CD4-positive, alpha-beta T cell treated with Interleukin-10 for 1 hour (primary cell): ENCODE measurements around the gene SLC5A6.
A peak's percentile ranks its signal among the peaks of the same experiment; 100 is the strongest.

Experiments
- DNase-seq: peaks from one replicate; pipeline ENCODE4 v3.0.0-alpha.2; 2020

SLC5A6 gene

GRCh38 chr2:27211943-27212625 lies at the start of gene SLC5A6, which contains the start of gene ATRAID:
SLC5A6 (minus strand) TSS chr2:27212268; CDS start chr2:27207650, 4,618 bp downstream.
ATRAID (plus strand) TSS chr2:27212041; CDS start chr2:27212369, 328 bp downstream.
- peak; percentile 90 for DNase-seq

- no peak for DNase-seq
These were observed 49.3 kb upstream of the SLC5A6 start for GRCh38 chr2:27261241-27261925.

DNA sequence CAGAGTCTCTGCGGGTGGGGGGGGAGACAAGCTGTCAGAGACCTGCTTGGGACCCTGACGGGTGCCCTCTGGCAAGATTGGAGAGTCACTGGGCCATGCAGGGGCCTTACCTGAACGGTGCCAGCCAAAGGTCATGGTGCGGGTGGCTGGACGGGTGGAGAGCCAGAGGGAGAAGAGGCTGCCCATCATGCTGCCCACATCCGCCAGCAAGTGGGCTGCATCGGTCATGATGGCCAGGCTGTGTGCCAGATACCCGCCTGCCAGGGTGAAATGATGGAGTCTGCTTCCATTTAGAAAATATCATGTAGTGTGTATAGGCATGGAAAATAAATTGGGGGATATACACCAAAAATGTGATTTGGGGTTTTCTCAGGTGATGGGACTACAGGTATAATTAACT lies 46.0 kb upstream of the SLC5A6 start:
- DNase-seq: no peak

GRCh38 chr2:27256855-27257454 lies 44.9 kb upstream of the SLC5A6 start:
- no peak for DNase-seq

- DNase-seq: no peak
These were observed 43.6 kb upstream of the SLC5A6 start for GRCh38 chr2:27255660-27256059.

DNA sequence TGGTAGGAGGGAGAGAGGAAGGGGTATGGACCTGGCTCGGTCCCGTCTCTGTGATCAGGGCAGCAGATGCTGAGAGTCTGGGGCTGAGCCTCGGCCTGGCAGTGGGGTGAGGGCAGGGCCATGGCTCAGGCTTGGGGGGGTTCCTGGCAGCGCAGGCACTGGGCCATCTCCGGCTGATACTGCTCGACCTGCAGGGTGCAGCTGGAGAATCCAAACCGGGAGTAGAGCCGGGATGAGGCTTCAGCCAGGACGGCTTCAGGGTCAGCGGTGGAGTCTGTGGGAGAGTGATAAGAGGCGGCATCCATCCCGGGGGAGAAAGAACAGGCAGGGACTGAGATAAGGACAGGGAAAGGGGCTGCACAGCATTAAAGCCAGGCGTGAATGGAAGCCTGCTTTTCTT lies 43.1 kb upstream of the SLC5A6 start:
- DNase-seq: no peak

DNA sequence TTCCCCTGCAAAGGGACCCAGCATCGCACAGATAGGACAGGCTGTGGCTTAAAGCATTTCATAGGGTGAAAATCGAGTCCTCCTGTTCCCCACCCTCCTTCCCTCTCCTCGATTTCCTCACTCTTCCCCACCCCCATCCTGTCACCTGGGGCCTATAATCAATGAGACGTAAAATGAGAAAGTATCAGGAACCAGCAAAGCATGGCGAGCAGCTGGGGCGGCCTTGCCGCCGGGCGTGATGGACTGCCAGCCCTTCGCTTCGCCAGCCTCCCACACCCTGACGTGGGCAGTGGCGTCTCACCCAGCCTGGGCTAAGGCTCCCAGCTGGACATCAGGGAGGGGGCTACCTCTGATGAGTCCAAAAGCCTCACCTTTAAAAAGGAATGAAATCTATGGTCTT lies 39.7 kb upstream of the SLC5A6 start:
- DNase-seq: no peak

DNA sequence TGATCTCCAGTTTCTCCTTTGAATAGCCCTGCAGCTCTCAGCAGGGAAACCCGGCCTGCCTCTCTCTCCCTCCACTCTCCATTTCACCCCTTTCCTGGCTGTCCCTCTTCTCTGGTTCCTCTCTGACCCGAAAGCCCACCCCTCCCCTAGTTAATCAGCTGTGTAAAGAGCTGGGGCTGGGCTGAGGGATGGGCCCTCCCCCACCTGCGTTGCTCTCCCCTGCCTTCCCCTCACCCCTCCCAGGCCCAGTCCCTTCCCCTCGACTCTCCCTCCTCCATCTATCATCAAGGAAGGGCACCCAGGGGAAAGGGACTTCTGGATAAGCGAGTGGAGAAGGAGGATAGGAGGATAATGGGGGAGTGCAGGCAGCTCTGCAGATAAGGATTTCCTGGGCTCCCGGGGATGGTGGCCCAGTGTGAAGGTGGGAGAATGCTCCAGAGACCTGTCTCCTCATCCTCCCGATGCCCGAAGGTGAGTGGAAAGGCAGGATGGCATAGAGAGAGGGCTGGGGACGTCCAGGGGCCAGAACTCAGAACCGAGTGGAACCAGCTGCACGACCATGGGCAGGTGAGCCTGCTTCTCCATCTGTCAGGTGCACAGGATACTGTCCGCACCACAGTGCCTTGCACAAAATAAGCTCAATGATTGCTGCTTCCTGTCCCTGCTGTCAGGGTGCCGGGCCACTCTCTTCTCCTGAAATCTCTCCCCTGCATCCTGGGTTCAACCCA lies 38.7 kb upstream of the SLC5A6 start:
- no peak for DNase-seq

DNA sequence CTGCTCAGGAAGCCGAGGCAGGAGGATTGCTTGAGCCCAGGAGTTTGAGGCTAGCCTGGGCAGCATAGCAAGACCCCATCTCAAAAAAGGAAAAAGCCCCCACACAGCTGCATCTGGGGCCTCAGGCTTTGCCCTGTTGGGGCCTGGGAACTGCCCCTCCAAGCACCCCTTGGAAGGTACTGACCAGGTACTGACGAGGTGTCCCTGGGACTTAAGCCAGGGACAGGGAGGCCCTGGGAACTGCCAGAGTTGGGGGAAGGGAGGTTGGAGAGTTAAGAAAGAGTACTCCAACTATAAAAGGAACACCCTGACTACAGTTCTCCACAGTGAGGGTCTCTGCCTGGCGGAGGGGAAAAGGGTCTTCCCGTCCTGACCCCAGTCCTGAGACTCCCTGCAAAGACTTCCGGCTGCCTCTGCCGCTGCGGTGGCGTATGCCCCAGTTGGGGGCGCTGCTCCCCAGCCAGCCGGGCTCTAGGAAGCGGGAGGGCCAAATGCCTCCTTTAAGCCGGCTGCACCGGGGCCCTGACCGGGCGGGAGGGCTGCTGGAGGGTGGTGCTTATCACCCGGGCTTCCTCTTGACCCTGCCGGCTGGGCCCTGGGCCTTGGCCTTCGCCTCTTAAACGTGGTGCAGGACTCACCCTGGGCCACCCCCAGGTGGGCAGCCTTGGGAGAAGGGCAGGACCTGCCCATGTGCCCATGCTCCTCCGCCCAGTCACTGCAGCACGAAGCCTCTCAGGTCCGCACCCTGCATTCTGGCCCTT lies 38.0 kb upstream of the SLC5A6 start:
- DNase-seq: peak; percentile 41

DNA sequence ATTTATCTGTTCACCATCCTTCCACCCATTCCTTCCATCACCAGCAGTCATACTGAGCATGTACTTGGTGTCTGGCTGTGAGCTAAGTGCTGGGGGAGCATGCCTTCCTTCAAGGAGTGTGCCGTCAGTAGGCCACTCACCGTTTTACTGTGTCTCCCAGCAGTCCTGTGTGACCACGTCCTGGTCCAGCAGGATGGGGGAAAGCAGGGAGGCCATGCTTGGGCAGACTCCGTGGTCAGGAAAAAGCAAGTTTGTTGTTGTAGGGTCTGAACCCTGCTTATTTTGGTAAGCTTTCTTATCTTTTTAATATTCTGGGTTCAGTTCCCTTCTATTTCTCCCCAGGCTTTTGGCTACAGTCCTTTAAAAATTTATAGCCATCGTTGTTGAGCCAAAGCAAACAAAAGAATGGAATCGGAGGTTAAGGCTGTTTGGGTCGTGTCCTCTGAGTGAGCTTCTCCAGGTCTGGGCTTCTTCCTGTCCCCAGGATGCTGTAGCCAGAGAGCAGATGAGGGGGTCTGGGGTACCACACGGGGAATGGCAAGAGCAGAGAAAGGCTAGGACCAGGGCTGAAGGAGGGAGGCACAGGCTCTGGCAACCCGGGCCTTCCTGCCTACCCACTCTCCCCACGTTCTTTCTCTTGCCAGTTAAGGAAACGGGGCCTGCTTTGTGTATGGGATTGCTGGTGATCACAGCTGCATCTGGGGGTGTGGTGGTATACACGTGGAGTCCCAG lies 37.3 kb upstream of the SLC5A6 start:
- DNase-seq: no peak

DNA sequence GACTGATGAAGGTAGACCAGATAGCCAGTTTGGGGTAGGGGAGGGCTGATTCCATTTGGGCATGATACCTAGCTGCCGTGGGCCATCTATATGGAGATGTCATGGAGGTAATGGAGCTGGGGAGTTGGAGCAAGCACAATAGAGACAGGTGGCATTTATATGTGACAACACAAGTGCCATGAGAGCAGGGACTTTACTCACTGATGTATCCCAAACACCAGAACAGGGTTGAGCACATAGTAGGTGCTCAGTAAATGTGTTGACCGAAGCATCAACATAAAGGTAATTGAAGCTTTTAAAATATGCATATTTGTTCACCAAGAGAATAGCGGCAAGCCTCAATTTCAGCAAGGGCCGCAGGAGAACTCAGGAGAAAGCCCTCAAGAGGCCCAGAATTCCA lies 35.8 kb upstream of the SLC5A6 start:
- no peak for DNase-seq

GRCh38 chr2:27245626-27246025 lies 33.6 kb upstream of the SLC5A6 start:
- DNase-seq: no peak

DNA sequence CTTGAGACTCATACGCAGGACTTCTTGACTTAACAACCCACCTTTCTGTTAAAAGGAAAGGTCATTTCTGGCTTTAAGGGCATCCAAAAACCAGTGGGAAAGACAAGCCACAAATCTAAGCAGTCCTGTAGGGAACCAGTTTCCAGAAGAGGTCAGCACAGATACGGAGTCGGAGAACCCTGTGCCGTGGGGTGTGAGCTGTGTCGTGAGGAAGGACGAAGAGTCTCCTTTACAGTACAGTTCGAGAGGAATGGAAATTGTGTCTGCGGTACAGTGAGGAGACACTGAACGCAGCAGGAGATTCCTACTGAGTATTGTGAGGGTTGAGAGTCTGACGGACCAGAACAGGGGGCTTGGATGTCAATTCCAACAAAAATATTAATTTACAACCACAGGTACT lies 33.0 kb upstream of the SLC5A6 start:
- DNase-seq: no peak

GRCh38 chr2:27243391-27244130 lies 31.5 kb upstream of the SLC5A6 start:
- no peak for DNase-seq

DNA sequence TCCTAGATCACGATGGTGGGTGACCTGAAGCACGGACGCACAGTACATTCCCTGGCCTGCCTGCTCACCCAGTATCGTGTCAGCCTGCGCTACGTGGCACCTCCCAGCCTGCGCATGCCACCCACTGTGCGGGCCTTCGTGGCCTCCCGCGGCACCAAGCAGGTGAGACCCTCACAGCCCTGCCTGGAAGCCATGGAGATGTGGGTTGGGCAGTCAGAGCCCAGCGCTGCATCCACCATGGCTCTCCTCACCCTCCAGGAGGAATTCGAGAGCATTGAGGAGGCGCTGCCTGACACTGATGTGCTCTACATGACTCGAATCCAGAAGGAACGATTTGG lies 30.5 kb upstream of the SLC5A6 start:
- no peak for DNase-seq

GRCh38 chr2:27241761-27242613 lies 29.9 kb upstream of the SLC5A6 start:
- DNase-seq: no peak

DNA sequence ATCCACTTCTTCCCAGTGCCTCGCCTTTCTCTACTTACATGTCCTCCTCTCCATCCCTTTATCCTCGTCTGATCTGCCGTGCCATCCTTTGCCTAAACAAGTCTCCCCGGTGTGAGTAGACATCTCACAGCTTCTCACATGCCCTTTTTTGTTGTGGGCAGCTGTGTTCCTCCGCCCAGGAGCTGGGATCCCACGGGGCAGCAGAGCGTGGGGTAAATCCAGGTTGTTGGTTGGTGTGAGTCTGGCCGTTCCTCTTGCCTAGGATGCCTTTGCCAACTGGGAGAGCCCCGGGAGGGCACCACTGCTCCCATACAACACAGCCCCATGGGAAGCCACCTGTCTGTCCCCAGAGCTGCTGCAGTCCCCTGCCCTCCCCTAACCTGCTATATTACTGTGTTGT lies 28.3 kb upstream of the SLC5A6 start:
- no peak for DNase-seq

GRCh38 chr2:27238976-27239375 lies 26.9 kb upstream of the SLC5A6 start:
- no peak for DNase-seq

DNA sequence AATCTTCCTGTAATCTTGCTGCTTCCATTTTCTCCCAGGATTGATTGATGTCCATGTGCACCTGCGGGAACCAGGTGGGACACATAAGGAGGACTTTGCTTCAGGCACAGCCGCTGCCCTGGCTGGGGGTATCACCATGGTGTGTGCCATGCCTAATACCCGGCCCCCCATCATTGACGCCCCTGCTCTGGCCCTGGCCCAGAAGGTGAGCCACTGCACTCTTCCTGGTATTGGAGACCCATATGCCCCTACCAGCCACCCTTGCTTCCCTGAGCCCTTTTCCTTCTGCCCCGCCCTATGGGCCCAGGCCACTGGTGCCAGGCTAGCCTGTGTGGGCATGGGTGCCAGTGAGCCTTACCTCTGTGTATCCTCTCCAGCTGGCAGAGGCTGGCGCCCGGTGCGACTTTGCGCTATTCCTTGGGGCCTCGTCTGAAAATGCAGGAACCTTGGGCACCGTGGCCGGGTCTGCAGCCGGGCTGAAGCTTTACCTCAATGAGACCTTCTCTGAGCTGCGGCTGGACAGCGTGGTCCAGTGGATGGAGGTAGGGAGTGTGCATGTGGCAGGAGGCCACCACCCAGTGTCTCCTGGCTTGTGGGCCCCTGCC lies 25.4 kb upstream of the SLC5A6 start:
- no peak for DNase-seq

DNA sequence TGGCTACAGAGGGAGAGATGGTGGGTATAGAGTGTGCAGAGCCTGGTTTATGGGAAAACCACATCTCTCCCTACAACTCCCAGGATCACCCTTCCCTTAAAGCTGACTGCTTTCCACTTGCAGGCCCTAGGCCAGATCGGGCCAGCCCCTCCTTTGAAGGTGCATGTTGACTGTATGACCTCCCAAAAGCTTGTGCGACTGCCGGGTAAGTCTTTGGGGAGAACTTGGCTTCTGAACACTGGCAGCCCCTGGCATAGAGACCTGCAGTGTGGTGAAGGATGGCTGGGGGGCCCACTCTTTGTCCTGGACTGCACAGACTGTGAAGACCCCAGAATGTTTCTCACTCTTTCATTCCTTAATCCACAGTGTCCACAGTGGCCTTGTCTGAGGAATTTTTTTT lies 24.6 kb upstream of the SLC5A6 start:
- DNase-seq: no peak
